K562 (cell line): ENCODE measurements around the gene RBM4B. TPM values are rescaled to one million over a fixed set of nuclear protein-coding genes. Genes with fewer than 3 reads are reported as not detected.

ENCODE experiments used
- BACH1 ChIP-seq: fragments of 200-800 bp; sonication (Bioruptor generic); IDR thresholded peaks from 2 replicates; pipeline ENCODE4 v1.6.1; 2016; ENCODE audit warnings: missing genetic modification characterization, missing compliant biosample characterization
- E2F5 ChIP-seq: sonication (generic); formaldehyde crosslinking; IDR thresholded peaks from 2 replicates; pipeline ENCODE4 v1.8.0; 2022; ENCODE audit warnings: mild to moderate bottlenecking, missing genetic modification reagents
- GTF3C2 ChIP-seq: IDR thresholded peaks from 3 replicates; pipeline ENCODE4 v1.6.1; 2011; ENCODE audit warnings: borderline replicate concordance, mild to moderate bottlenecking, moderate library complexity; ENCODE audit not compliant: insufficient read length; ENCODE audit errors: extremely low read depth
- MGA ChIP-seq: fragments of 450-650 bp; IDR thresholded peaks from 2 replicates; pipeline ENCODE4 v1.6.1; 2016; ENCODE audit warnings: mild to moderate bottlenecking, moderate library complexity
- POLR2G ChIP-seq: fragments of 200-400 bp; formaldehyde crosslinking; IDR thresholded peaks from 2 replicates; pipeline ENCODE4 v1.6.1; 2017; ENCODE audit warnings: low read depth, mild to moderate bottlenecking, antibody characterized with exemption, low read length, moderate library complexity
- polyA plus RNA-seq, 8 experiments: library from polyadenylated mRNA; depleted of rRNA in 4 of 8; stranded (reverse) in 5 of 8; unstranded in 3 of 8; fragments of >200 nt; fragmentation: Nextera tagmentation in 2 of 8; fragmentation: Illumina TruSeq in 1 of 8; extraction: Ambion mirVana in 2 of 8; extraction: Trizol in 1 of 8; gene quantifications; 2 replicates each; pipeline versions ENCODE4 v1.2.1 to v1.2.3, GENCODE V29; 2011 to 2014; ENCODE audit warnings: inconsistent platforms in 1 of 8, missing spikeins in 1 of 8
- total RNA-seq, 7 experiments: library from RNA; depleted of rRNA in 6 of 7; stranded (reverse); fragments of >200 nt in 6 of 7; fragmentation: Illumina TruSeq in 2 of 7; extraction: Trizol in 2 of 7; gene quantifications; 2 replicates each; pipeline versions ENCODE4 v1.2.1 to v1.2.3, GENCODE V29; 2011 to 2021; ENCODE audit warnings: low replicate concordance in 1 of 7
- TF ChIP-seq, protein P1 (sequence below), 2 experiments: fragments of 150-350 bp in 1 of 2; IDR thresholded peaks; 2 replicates each; pipeline ENCODE4 v1.6.1; 2012 to 2016; ENCODE audit warnings: low read depth in 2 of 2, low read length in 2 of 2, mild to moderate bottlenecking in 1 of 2, moderate library complexity in 1 of 2

Gene RBM4B
- total and polyA plus RNA-seq, 9 of the 15 experiments (the other 6 are each of a cell fraction or from before 2014, with no cell fraction given), result 14.6 to 39.9 (median 23.3) TPM

DNA sequence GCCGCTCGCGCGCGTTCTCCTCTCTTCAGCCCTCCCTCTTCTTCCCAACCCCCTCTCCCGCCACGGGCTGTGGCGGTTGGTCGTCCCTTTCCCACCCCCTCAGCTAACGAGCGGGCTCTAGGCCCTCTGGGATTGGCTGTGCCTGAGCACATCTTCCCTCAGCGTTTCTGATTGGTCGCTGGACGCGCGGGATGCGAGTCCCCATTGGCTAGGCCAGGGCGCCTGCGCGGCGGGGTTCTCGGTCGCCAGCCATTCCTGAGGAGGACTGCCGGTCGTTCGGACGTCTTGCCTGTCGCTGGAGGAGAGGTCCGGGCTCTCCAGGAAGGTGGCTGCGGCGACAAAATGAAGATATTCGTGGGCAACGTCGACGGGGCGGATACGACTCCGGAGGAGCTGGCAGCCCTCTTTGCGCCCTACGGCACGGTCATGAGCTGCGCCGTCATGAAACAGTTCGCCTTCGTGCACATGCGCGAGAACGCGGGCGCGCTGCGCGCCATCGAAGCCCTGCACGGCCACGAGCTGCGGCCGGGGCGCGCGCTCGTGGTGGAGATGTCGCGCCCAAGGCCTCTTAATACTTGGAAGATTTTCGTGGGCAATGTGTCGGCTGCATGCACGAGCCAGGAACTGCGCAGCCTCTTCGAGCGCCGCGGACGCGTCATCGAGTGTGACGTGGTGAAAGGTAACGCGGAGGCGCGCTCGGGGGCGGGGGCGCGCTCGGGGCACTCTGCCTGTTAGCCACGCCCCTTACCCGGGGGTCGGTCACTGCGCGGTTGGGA, 61.1 kb downstream of the RBM4B start, which contains the start of gene RBM14 (continued):
- TF ChIP-seq MGA, result peak; percentile 84
- TF ChIP-seq, protein P1, sequence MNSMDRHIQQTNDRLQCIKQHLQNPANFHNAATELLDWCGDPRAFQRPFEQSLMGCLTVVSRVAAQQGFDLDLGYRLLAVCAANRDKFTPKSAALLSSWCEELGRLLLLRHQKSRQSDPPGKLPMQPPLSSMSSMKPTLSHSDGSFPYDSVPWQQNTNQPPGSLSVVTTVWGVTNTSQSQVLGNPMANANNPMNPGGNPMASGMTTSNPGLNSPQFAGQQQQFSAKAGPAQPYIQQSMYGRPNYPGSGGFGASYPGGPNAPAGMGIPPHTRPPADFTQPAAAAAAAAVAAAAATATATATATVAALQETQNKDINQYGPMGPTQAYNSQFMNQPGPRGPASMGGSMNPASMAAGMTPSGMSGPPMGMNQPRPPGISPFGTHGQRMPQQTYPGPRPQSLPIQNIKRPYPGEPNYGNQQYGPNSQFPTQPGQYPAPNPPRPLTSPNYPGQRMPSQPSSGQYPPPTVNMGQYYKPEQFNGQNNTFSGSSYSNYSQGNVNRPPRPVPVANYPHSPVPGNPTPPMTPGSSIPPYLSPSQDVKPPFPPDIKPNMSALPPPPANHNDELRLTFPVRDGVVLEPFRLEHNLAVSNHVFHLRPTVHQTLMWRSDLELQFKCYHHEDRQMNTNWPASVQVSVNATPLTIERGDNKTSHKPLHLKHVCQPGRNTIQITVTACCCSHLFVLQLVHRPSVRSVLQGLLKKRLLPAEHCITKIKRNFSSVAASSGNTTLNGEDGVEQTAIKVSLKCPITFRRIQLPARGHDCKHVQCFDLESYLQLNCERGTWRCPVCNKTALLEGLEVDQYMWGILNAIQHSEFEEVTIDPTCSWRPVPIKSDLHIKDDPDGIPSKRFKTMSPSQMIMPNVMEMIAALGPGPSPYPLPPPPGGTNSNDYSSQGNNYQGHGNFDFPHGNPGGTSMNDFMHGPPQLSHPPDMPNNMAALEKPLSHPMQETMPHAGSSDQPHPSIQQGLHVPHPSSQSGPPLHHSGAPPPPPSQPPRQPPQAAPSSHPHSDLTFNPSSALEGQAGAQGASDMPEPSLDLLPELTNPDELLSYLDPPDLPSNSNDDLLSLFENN (IDR thresholded peaks at IDR 0.05; ENCODE audit: low read depth in 2 of 2, low read length in 2 of 2), result peak in 1 of 2 experiments; percentile 37; a peak in 2 of 4 replicates
- peak; percentile 89 for TF ChIP-seq BACH1 (tag)
- TF ChIP-seq POLR2G, result peak; percentile 100
- TF ChIP-seq E2F5 (CRISPR knock-in tag), result peak; percentile 82; the same call in 1 of the 2 replicates
- no peak for TF ChIP-seq GTF3C2
